Right renal cortex interstitium (tissue), 3 donors: ENCODE results near the gene TEX38. TPM values are rescaled to one million over a fixed set of nuclear protein-coding genes. Genes with fewer than 3 reads are reported as not detected.
"Not testable (repeated sequence)": the region's sequence is repeated elsewhere in the genome, so short reads cannot be mapped to it uniquely, and the experiment has no call there.

Source experiments
- DNase-seq, 3 donors: peaks; one replicate each; pipeline ENCODE4 v3.0.0-alpha.2; 2013; ENCODE audit warnings: low read depth in 3 of 3, low spot score in 2 of 3
- polyA plus RNA-seq, 3 donors: library from polyadenylated mRNA; unstranded; fragments of 120-200 nt; gene quantifications; one replicate each; pipeline ENCODE4 v1.2.1, GENCODE V29; 2013; ENCODE audit not compliant: insufficient read length in 3 of 3

Gene TEX38
- polyA plus RNA-seq, 3 donors: 0.17 to 0.53 (median 0.28) TPM

GRCh38 chr1:46720319-46720718 is 48.7 kb downstream of the TEX38 start:
- not testable (repeated sequence) for DNase-seq

- no peak for DNase-seq
Observed at GRCh38 chr1:46721204-46721603, 49.5 kb downstream of the TEX38 start.

- no peak for DNase-seq
Observed at GRCh38 chr1:46721686-46722205, 50.1 kb downstream of the TEX38 start.

Other genes starting within 250 kb of the TEX38 start
- gene DMBX1, start 182.0 kb upstream of the TEX38 start, polyA plus RNA-seq: not detected
- gene KNCN, start 120.2 kb upstream of the TEX38 start, polyA plus RNA-seq: not detected
- gene MKNK1, start 67.6 kb upstream of the TEX38 start, polyA plus RNA-seq: 10 to 100 TPM; 20.0 to 22.6 (median 20.8) TPM
- gene MOB3C, start 55.0 kb upstream of the TEX38 start, polyA plus RNA-seq: 10 to 100 TPM; 12.1 to 13.4 (median 12.4) TPM
- 100 to 1,000 TPM; 107 to 121 (median 116) TPM for gene ATPAF1, start 3.5 kb upstream of the TEX38 start, polyA plus RNA-seq
- gene EFCAB14, start 47.3 kb downstream of the TEX38 start, polyA plus RNA-seq: 100 to 1,000 TPM; 109 to 111 (median 110) TPM
- gene CYP4B1, start 127.2 kb downstream of the TEX38 start, polyA plus RNA-seq: 1 to 10 TPM in 2 of 3 donors, under 1 TPM in 1; 0.79 to 2.3 (median 2.3) TPM